ENCODE data around the gene POTEM.
"Not testable (repeated sequence)": the region's sequence is repeated elsewhere in the genome, so short reads cannot be mapped to it uniquely, and the experiment has no call there.

Gene POTEM

GRCh38 chr14:19038060-19038664, 70.9 kb downstream of the POTEM start:
- DNase-seq (ENCODE audit: low read depth in 2 of 2) = not testable (repeated sequence)

- DNase-seq (ENCODE audit: low read depth in 2 of 2) = not testable (repeated sequence)
Measured at GRCh38 chr14:19038785-19039184, 71.6 kb downstream of the POTEM start.

- not testable (repeated sequence) for DNase-seq (ENCODE audit: low read depth in 2 of 2)
Measured at GRCh38 chr14:19043384-19043783, 76.2 kb downstream of the POTEM start.
